T-helper 2 cell (primary cell): ENCODE measurements around the gene POLR1E.
"Not testable (repeated sequence)": the region's sequence is repeated elsewhere in the genome, so short reads cannot be mapped to it uniquely, and the experiment has no call there.

Experiments used
- DNase-seq, 5 experiments: peaks; one replicate each; pipeline versions ENCODE4 v3.0.0 to v3.0.0-alpha.2; 2012 to 2022

POLR1E gene

GRCh38 chr9:37465249-37466036, 20.3 kb upstream of the POLR1E start, which contains the start of gene ZBTB5:
ZBTB5 (minus strand) TSS chr9:37465450; CDS start chr9:37442551, 22,899 bp downstream.
- peak; percentile 98 to 100 (median 99) for DNase-seq

GRCh38 chr9:37466037-37466709, 19.6 kb upstream of the POLR1E start:
- DNase-seq, result peak in 2 of 5 experiments; percentile 13 to 35

GRCh38 chr9:37467530-37467929, 18.2 kb upstream of the POLR1E start:
- not testable (repeated sequence) for DNase-seq

- DNase-seq, result no peak
Observed at GRCh38 chr9:37468620-37469019, 17.1 kb upstream of the POLR1E start.

- DNase-seq, result no peak
Observed at GRCh38 chr9:37471942-37472684, 13.6 kb upstream of the POLR1E start.

GRCh38 chr9:37473982-37474381, 11.8 kb upstream of the POLR1E start:
- not testable (repeated sequence) for DNase-seq

GRCh38 chr9:37474438-37474837, 11.3 kb upstream of the POLR1E start:
- no peak for DNase-seq

- DNase-seq, result no peak
Observed at GRCh38 chr9:37476930-37477329, 8.8 kb upstream of the POLR1E start.

- DNase-seq, result not testable (repeated sequence)
Observed at GRCh38 chr9:37477443-37477842, 8.3 kb upstream of the POLR1E start.

- not testable (repeated sequence) for DNase-seq
Observed at GRCh38 chr9:37477987-37478619, 7.6 kb upstream of the POLR1E start.

- DNase-seq, result no peak
Observed at GRCh38 chr9:37480759-37481158, 5.0 kb upstream of the POLR1E start.

GRCh38 chr9:37486256-37486615, 488 bp downstream of the POLR1E start:
- DNase-seq, result no peak

GRCh38 chr9:37486616-37487548, 1.1 kb downstream of the POLR1E start:
- no peak for DNase-seq

GRCh38 chr9:37491939-37492338, 6.2 kb downstream of the POLR1E start:
- no peak for DNase-seq

GRCh38 chr9:37495571-37495970, 9.8 kb downstream of the POLR1E start:
- no peak for DNase-seq

GRCh38 chr9:37496020-37496419, 10.3 kb downstream of the POLR1E start:
- DNase-seq, result no peak

- no peak for DNase-seq
Observed at GRCh38 chr9:37497320-37497719, 11.6 kb downstream of the POLR1E start.

GRCh38 chr9:37498457-37498856, 12.7 kb downstream of the POLR1E start:
- DNase-seq, result no peak

- DNase-seq, result no peak
Observed at GRCh38 chr9:37499297-37499696, 13.5 kb downstream of the POLR1E start.

- DNase-seq, result no peak
Observed at GRCh38 chr9:37501957-37502596, 16.3 kb downstream of the POLR1E start.

GRCh38 chr9:37503736-37504135, 18.0 kb downstream of the POLR1E start:
- peak in 2 of 5 experiments; percentile 35 to 86 for DNase-seq
